ENCODE results near the gene SLC9A5. TPM values are rescaled to one million over a fixed set of nuclear protein-coding genes. Genes with fewer than 3 reads are reported as not detected.

The SLC9A5 gene
- total RNA-seq, 1 experiment from 2014 or later = 5.6 TPM

- TF ChIP-seq EZH2phosphoT487 (IDR thresholded peaks at IDR 0.05; ENCODE audit: borderline replicate concordance) (no peak), POLR2AphosphoS5 (IDR thresholded peaks at IDR 0.05; ENCODE audit: low read depth, low read length) (no peak), CEBPB (IDR thresholded peaks at IDR 0.05; ENCODE audit: low read depth) (no peak), FOSL1 (IDR thresholded peaks at IDR 0.05; ENCODE audit: low read depth) (no peak), REST (IDR thresholded peaks at IDR 0.05; ENCODE audit: low read depth) (no peak), ZNF274 (IDR thresholded peaks at IDR 0.05; ENCODE audit: low read depth, low read length) (no peak), JUND (IDR thresholded peaks at IDR 0.05) (no peak), ELF1 (IDR thresholded peaks at IDR 0.05; ENCODE audit: borderline replicate concordance, low read depth) (no peak), SRF (IDR thresholded peaks at IDR 0.05; ENCODE audit: low read depth) (no peak), RAD21 (IDR thresholded peaks at IDR 0.05; ENCODE audit: low read depth) (no peak), MAX (IDR thresholded peaks at IDR 0.05) (no peak)
- H3K4me1 ChIP-seq (ENCODE audit: control insufficient read depth in 1 of 2, insufficient read depth in 2 of 2, low read length in 2 of 2) = peaks cover 6 to 18% of the 10 kb centered on the region in 2 experiments; a peak in 3 of 4 replicates
- POLR2A ChIA-PET = interaction anchor here (1.0 kb wide), 1 partner anchor 16 kb away, joined by 3 read pairs; no protein-coding TSS in a partner anchor
- H3K27ac ChIP-seq (ENCODE audit: low read depth, low read length) = no peak overlapping the region
- peaks cover 23 to 48% of the 10 kb centered on the region in 2 experiments; a peak in 3 of 4 replicates for H3K36me3 ChIP-seq (ENCODE audit: control insufficient read depth in 1 of 2, insufficient read depth in 2 of 2, low read length in 2 of 2)
- H2AFZ ChIP-seq (ENCODE audit: low read depth, low read length, poor library complexity, severe bottlenecking) = no peak overlapping the region
- intact Hi-C loops (cut with micrococcal nuclease) = no loop called here
- H3K27me3 ChIP-seq (ENCODE audit: insufficient read depth, low read length) = no peaks in the 10 kb centered on the region
- no peaks in the 10 kb centered on the region for H4K20me1 ChIP-seq (ENCODE audit: insufficient read depth)
- RAD21 ChIA-PET (ENCODE audit: low non-redundant PET in 1 of 2, low total read pairs in 2 of 2, uncharacterized antibody in 2 of 2, unreplicated experiment in 2 of 2) = no interaction called here
- ATAC-seq = no peak
- no peak overlapping the region for H3K4me2 ChIP-seq (ENCODE audit: low read length)
- CTCF ChIA-PET = no interaction called here
- BruUV-seq (replicated peaks) = no TSS peak
- no peaks in the 10 kb centered on the region for H3K9me2 ChIP-seq (ENCODE audit: insufficient read depth)
- DNase-seq (ENCODE audit: low read depth, low spot score) = no peak
- no peak overlapping the region for H3K4me3 ChIP-seq (replicated peaks in 1 of 2; ENCODE audit: low read depth in 1 of 2, low read length in 2 of 2)
- H3K79me2 ChIP-seq (ENCODE audit: insufficient read depth, low read length) = peaks cover 18% of the 10 kb centered on the region
- H3K9ac ChIP-seq (ENCODE audit: low read length) = no peak overlapping the region
- H3K9me3 ChIP-seq (ENCODE audit: control insufficient read depth in 1 of 2, insufficient read depth in 1 of 2, low read depth in 1 of 2, low read length in 2 of 2) = no peaks in the 10 kb centered on the region
These were observed 18.6 kb upstream of the SLC9A5 start for GRCh38 chr16:67229906-67230808.

All from HCT116 (cell line).